ENCODE measurements around the gene KRT79.

- no peak for TF ChIP-seq CTCF (IDR thresholded peaks at IDR 0.05)
- no peak for TF ChIP-seq POLR2A (IDR thresholded peaks at IDR 0.05)
Measured at GRCh38 chr12:52789637-52790426, 44.3 kb downstream of the KRT79 start.

Data from testis (tissue), 2 donors.